B cell (primary cell): ENCODE data around the gene LRP1-AS.

Experiments
- EZH2 ChIP-seq: IDR thresholded peaks from 2 replicates; pipeline ENCODE4 v1.6.1; 2012; ENCODE audit warnings: borderline replicate concordance, low read depth, mild to moderate bottlenecking, moderate library complexity, low read length; ENCODE audit not compliant: insufficient read depth, poor library complexity, severe bottlenecking
- TF ChIP-seq, protein P1 (sequence below): fragments of 200-600 bp; IDR thresholded peaks from one replicate; pipeline ENCODE4 v1.8.0; 2022; ENCODE audit warnings: antibody characterized with exemption, mild to moderate bottlenecking

DNA sequence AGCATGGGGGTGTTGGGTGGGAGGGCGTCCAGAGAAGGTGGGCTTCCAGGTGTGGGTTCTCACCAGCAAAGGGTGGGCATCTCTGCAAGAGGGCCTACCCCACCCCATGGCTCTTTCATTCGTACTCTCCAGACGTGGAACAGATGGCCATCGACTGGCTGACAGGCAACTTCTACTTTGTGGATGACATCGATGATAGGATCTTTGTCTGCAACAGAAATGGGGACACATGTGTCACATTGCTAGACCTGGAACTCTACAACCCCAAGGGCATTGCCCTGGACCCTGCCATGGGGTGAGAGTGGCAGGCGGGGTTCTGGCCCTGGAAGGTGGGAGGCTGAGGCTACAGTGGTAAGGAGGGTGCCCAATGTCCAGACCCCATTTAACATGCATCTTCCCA, 6.7 kb upstream of the LRP1-AS start:
- TF ChIP-seq EZH2 = no peak
- TF ChIP-seq, protein P1, sequence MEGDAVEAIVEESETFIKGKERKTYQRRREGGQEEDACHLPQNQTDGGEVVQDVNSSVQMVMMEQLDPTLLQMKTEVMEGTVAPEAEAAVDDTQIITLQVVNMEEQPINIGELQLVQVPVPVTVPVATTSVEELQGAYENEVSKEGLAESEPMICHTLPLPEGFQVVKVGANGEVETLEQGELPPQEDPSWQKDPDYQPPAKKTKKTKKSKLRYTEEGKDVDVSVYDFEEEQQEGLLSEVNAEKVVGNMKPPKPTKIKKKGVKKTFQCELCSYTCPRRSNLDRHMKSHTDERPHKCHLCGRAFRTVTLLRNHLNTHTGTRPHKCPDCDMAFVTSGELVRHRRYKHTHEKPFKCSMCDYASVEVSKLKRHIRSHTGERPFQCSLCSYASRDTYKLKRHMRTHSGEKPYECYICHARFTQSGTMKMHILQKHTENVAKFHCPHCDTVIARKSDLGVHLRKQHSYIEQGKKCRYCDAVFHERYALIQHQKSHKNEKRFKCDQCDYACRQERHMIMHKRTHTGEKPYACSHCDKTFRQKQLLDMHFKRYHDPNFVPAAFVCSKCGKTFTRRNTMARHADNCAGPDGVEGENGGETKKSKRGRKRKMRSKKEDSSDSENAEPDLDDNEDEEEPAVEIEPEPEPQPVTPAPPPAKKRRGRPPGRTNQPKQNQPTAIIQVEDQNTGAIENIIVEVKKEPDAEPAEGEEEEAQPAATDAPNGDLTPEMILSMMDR = no peak
